K562 (cell line): ENCODE results near the gene GYS1. TPM values are rescaled to one million over a fixed set of nuclear protein-coding genes. Genes with fewer than 3 reads are reported as not detected.

ENCODE experiments used
- CBX2 ChIP-seq: fragments of 200-600 bp; sonication (generic); IDR thresholded peaks from one replicate; pipeline ENCODE4 v1.6.1; 2012; ENCODE audit warnings: mild to moderate bottlenecking, low read length, inconsistent platforms; ENCODE audit not compliant: insufficient read depth, poor library complexity, severe bottlenecking
- NCOA2 ChIP-seq, 2 experiments: fragments of 450-650 bp; IDR thresholded peaks; 2 replicates each; pipeline ENCODE4 v1.6.1; 2018; ENCODE audit warnings: mild to moderate bottlenecking in 2 of 2, moderate library complexity in 1 of 2; ENCODE audit not compliant: partially characterized antibody in 2 of 2
- POLR2AphosphoS5 ChIP-seq: IDR thresholded peaks from 2 replicates; pipeline ENCODE4 v1.6.1; 2011; ENCODE audit warnings: mild to moderate bottlenecking, low read depth, low read length, moderate library complexity; ENCODE audit not compliant: control insufficient read depth, insufficient read depth
- POU5F1 ChIP-seq: fragments of 150-350 bp; IDR thresholded peaks from 2 replicates; pipeline ENCODE4 v1.6.1; 2014; ENCODE audit warnings: borderline replicate concordance, low read length, low read depth, mild to moderate bottlenecking; ENCODE audit not compliant: partially characterized antibody
- SMARCA5 ChIP-seq: fragments of 450-650 bp; IDR thresholded peaks from 2 replicates; pipeline ENCODE4 v1.6.1; 2016
- ZEB2 ChIP-seq: fragments of 450-650 bp; IDR thresholded peaks from 2 replicates; pipeline ENCODE4 v1.6.1; 2016
- ZNF780A ChIP-seq: fragments of 250-450 bp; sonication (Bioruptor Pico); IDR thresholded peaks from 2 replicates; pipeline ENCODE4 v1.5.0; 2021; ENCODE audit warnings: mild to moderate bottlenecking
- polyA plus RNA-seq, 8 experiments: library from polyadenylated mRNA; depleted of rRNA in 4 of 8; stranded (reverse) in 5 of 8; unstranded in 3 of 8; fragments of >200 nt; fragmentation: Nextera tagmentation in 2 of 8; fragmentation: Illumina TruSeq in 1 of 8; extraction: Ambion mirVana in 2 of 8; extraction: Trizol in 1 of 8; gene quantifications; 2 replicates each; pipeline versions ENCODE4 v1.2.1 to v1.2.3, GENCODE V29; 2011 to 2014; ENCODE audit warnings: inconsistent platforms in 1 of 8, missing spikeins in 1 of 8
- total RNA-seq, 7 experiments: library from RNA; depleted of rRNA in 6 of 7; stranded (reverse); fragments of >200 nt in 6 of 7; fragmentation: Illumina TruSeq in 2 of 7; extraction: Trizol in 2 of 7; gene quantifications; 2 replicates each; pipeline versions ENCODE4 v1.2.1 to v1.2.3, GENCODE V29; 2011 to 2021; ENCODE audit warnings: low replicate concordance in 1 of 7
- TF ChIP-seq, protein P1 (sequence below): fragments of 450-650 bp; IDR thresholded peaks from 2 replicates; pipeline ENCODE4 v1.7.0; 2016; ENCODE audit warnings: borderline replicate concordance
- TF ChIP-seq, protein P2 (sequence below): fragments of 450-650 bp; IDR thresholded peaks from 2 replicates; pipeline ENCODE4 v1.6.1; 2017; ENCODE audit warnings: antibody characterized with exemption, mild to moderate bottlenecking
- TF ChIP-seq, protein P3 (sequence below): sonication (generic); formaldehyde crosslinking; IDR thresholded peaks from 2 replicates; pipeline ENCODE4 v1.8.0; 2023; ENCODE audit warnings: mild to moderate bottlenecking, missing genetic modification reagents

GYS1 gene
- total and polyA plus RNA-seq, 9 of the 15 experiments (the other 6 are each of a cell fraction or from before 2014, with no cell fraction given): 1.9 to 31.1 (median 15.2) TPM

DNA sequence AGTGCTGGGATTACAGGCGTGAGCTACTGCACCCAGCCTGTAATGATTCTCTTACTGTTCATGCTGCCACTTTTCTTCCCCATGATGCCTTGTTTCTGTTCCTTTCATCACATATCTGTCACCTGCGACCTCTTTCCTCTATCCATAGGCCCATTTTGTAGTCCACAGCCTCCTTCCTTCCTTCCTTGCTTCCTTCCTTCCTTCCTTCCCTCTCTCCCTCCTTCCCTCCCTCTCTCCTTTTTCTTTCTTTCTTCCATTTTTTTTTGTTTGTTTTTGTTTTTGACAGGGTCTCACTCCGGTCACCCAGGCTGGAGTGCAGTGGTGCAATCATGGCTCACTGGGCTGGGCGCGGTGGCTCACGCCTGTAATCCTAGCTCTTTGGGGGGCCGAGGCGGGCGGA lies 4.2 kb downstream of the GYS1 start (continued):
- TF ChIP-seq, protein P1, sequence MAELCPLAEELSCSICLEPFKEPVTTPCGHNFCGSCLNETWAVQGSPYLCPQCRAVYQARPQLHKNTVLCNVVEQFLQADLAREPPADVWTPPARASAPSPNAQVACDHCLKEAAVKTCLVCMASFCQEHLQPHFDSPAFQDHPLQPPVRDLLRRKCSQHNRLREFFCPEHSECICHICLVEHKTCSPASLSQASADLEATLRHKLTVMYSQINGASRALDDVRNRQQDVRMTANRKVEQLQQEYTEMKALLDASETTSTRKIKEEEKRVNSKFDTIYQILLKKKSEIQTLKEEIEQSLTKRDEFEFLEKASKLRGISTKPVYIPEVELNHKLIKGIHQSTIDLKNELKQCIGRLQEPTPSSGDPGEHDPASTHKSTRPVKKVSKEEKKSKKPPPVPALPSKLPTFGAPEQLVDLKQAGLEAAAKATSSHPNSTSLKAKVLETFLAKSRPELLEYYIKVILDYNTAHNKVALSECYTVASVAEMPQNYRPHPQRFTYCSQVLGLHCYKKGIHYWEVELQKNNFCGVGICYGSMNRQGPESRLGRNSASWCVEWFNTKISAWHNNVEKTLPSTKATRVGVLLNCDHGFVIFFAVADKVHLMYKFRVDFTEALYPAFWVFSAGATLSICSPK: no peak
- TF ChIP-seq NCOA2 (IDR thresholded peaks at IDR 0.05; ENCODE audit: partially characterized antibody in 2 of 2) (no peak), CBX2 (no peak), ZEB2 (no peak), POLR2AphosphoS5 (no peak), SMARCA5 (no peak), ZNF780A (no peak), POU5F1 (no peak)
- TF ChIP-seq, protein P2, sequence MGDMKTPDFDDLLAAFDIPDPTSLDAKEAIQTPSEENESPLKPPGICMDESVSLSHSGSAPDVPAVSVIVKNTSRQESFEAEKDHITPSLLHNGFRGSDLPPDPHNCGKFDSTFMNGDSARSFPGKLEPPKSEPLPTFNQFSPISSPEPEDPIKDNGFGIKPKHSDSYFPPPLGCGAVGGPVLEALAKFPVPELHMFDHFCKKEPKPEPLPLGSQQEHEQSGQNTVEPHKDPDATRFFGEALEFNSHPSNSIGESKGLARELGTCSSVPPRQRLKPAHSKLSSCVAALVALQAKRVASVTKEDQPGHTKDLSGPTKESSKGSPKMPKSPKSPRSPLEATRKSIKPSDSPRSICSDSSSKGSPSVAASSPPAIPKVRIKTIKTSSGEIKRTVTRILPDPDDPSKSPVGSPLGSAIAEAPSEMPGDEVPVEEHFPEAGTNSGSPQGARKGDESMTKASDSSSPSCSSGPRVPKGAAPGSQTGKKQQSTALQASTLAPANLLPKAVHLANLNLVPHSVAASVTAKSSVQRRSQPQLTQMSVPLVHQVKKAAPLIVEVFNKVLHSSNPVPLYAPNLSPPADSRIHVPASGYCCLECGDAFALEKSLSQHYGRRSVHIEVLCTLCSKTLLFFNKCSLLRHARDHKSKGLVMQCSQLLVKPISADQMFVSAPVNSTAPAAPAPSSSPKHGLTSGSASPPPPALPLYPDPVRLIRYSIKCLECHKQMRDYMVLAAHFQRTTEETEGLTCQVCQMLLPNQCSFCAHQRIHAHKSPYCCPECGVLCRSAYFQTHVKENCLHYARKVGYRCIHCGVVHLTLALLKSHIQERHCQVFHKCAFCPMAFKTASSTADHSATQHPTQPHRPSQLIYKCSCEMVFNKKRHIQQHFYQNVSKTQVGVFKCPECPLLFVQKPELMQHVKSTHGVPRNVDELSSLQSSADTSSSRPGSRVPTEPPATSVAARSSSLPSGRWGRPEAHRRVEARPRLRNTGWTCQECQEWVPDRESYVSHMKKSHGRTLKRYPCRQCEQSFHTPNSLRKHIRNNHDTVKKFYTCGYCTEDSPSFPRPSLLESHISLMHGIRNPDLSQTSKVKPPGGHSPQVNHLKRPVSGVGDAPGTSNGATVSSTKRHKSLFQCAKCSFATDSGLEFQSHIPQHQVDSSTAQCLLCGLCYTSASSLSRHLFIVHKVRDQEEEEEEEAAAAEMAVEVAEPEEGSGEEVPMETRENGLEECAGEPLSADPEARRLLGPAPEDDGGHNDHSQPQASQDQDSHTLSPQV: no peak
- TF ChIP-seq, protein P3, sequence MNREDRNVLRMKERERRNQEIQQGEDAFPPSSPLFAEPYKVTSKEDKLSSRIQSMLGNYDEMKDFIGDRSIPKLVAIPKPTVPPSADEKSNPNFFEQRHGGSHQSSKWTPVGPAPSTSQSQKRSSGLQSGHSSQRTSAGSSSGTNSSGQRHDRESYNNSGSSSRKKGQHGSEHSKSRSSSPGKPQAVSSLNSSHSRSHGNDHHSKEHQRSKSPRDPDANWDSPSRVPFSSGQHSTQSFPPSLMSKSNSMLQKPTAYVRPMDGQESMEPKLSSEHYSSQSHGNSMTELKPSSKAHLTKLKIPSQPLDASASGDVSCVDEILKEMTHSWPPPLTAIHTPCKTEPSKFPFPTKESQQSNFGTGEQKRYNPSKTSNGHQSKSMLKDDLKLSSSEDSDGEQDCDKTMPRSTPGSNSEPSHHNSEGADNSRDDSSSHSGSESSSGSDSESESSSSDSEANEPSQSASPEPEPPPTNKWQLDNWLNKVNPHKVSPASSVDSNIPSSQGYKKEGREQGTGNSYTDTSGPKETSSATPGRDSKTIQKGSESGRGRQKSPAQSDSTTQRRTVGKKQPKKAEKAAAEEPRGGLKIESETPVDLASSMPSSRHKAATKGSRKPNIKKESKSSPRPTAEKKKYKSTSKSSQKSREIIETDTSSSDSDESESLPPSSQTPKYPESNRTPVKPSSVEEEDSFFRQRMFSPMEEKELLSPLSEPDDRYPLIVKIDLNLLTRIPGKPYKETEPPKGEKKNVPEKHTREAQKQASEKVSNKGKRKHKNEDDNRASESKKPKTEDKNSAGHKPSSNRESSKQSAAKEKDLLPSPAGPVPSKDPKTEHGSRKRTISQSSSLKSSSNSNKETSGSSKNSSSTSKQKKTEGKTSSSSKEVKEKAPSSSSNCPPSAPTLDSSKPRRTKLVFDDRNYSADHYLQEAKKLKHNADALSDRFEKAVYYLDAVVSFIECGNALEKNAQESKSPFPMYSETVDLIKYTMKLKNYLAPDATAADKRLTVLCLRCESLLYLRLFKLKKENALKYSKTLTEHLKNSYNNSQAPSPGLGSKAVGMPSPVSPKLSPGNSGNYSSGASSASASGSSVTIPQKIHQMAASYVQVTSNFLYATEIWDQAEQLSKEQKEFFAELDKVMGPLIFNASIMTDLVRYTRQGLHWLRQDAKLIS (CRISPR knock-in tag): no peak
